K562 (cell line): ENCODE results near the gene SLC25A45.

Experiments used
- L3MBTL2 ChIP-seq: fragments of 450-650 bp; IDR thresholded peaks from 2 replicates; pipeline ENCODE4 v1.6.1; 2016; ENCODE audit warnings: mild to moderate bottlenecking, moderate library complexity
- TAF7 ChIP-seq: fragments of 450-650 bp; IDR thresholded peaks from 2 replicates; pipeline ENCODE4 v1.6.1; 2016; ENCODE audit warnings: missing genetic modification characterization, missing compliant biosample characterization
- TEAD2 ChIP-seq: fragments of 450-650 bp; IDR thresholded peaks from 2 replicates; pipeline ENCODE4 v1.6.1; 2016; ENCODE audit warnings: missing genetic modification characterization, control low read depth, missing compliant biosample characterization
- TF ChIP-seq, protein P1 (sequence below): fragments of 150-350 bp; conservative IDR thresholded peaks from 2 replicates; pipeline ENCODE4 v1.6.1; 2014; ENCODE audit warnings: low read length
- TF ChIP-seq, protein P2 (sequence below), 2 experiments: fragments of 450-650 bp; formaldehyde crosslinking in 1 of 2; IDR thresholded peaks; 2 replicates each; pipeline versions ENCODE4 v1.4.0 to v1.6.1; 2014 to 2020; ENCODE audit warnings: mild to moderate bottlenecking in 2 of 2, borderline replicate concordance in 1 of 2, low read depth in 1 of 2
- TF ChIP-seq, protein P3 (sequence below), 2 experiments: fragments of 450-650 bp; IDR thresholded peaks; 2 replicates each; pipeline ENCODE4 v1.6.1; 2016

DNA sequence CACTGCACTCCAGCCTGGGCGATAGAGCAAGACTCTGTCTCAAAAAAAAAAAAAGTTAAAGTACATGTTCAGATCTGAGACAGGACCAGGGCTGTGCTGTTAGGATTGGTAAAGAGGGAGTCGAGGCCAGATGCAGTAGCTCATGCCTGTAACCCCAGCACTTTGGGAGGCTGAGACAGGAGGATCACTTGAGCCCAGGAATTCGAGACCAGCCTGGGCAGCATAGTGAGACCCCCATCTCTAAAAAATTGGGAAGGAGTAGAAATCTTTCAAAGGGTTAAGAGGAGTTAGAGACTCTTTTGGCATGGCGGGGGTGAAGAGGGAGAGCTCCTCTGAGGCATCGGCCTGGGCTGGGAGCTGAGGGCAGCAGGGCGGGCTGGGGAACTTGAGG lies 11.8 kb downstream of the SLC25A45 start:
- TF ChIP-seq, protein P1, sequence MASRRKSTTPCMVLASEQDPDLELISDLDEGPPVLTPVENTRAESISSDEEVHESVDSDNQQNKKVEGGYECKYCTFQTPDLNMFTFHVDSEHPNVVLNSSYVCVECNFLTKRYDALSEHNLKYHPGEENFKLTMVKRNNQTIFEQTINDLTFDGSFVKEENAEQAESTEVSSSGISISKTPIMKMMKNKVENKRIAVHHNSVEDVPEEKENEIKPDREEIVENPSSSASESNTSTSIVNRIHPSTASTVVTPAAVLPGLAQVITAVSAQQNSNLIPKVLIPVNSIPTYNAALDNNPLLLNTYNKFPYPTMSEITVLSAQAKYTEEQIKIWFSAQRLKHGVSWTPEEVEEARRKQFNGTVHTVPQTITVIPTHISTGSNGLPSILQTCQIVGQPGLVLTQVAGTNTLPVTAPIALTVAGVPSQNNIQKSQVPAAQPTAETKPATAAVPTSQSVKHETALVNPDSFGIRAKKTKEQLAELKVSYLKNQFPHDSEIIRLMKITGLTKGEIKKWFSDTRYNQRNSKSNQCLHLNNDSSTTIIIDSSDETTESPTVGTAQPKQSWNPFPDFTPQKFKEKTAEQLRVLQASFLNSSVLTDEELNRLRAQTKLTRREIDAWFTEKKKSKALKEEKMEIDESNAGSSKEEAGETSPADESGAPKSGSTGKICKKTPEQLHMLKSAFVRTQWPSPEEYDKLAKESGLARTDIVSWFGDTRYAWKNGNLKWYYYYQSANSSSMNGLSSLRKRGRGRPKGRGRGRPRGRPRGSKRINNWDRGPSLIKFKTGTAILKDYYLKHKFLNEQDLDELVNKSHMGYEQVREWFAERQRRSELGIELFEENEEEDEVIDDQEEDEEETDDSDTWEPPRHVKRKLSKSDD, result no peak
- TF ChIP-seq TAF7, result no peak
- no peak for TF ChIP-seq TEAD2 (tag)
- TF ChIP-seq, protein P2, sequence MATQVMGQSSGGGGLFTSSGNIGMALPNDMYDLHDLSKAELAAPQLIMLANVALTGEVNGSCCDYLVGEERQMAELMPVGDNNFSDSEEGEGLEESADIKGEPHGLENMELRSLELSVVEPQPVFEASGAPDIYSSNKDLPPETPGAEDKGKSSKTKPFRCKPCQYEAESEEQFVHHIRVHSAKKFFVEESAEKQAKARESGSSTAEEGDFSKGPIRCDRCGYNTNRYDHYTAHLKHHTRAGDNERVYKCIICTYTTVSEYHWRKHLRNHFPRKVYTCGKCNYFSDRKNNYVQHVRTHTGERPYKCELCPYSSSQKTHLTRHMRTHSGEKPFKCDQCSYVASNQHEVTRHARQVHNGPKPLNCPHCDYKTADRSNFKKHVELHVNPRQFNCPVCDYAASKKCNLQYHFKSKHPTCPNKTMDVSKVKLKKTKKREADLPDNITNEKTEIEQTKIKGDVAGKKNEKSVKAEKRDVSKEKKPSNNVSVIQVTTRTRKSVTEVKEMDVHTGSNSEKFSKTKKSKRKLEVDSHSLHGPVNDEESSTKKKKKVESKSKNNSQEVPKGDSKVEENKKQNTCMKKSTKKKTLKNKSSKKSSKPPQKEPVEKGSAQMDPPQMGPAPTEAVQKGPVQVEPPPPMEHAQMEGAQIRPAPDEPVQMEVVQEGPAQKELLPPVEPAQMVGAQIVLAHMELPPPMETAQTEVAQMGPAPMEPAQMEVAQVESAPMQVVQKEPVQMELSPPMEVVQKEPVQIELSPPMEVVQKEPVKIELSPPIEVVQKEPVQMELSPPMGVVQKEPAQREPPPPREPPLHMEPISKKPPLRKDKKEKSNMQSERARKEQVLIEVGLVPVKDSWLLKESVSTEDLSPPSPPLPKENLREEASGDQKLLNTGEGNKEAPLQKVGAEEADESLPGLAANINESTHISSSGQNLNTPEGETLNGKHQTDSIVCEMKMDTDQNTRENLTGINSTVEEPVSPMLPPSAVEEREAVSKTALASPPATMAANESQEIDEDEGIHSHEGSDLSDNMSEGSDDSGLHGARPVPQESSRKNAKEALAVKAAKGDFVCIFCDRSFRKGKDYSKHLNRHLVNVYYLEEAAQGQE (IDR thresholded peaks at IDR 0.05; ENCODE audit: borderline replicate concordance), result no peak
- TF ChIP-seq, protein P2 (CRISPR knock-in tag; IDR thresholded peaks at IDR 0.05; ENCODE audit: low read depth), result no peak
- no peak for TF ChIP-seq L3MBTL2
- TF ChIP-seq, protein P3, sequence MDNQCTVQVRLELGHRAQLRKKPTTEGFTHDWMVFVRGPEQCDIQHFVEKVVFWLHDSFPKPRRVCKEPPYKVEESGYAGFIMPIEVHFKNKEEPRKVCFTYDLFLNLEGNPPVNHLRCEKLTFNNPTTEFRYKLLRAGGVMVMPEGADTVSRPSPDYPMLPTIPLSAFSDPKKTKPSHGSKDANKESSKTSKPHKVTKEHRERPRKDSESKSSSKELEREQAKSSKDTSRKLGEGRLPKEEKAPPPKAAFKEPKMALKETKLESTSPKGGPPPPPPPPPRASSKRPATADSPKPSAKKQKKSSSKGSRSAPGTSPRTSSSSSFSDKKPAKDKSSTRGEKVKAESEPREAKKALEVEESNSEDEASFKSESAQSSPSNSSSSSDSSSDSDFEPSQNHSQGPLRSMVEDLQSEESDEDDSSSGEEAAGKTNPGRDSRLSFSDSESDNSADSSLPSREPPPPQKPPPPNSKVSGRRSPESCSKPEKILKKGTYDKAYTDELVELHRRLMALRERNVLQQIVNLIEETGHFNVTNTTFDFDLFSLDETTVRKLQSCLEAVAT (IDR thresholded peaks at IDR 0.05), result no peak
